HG03378 (cell line): Measurements from ENCODE around the gene GPR135.
"Not testable (repeated sequence)": the region's sequence is repeated elsewhere in the genome, so short reads cannot be mapped to it uniquely, and the experiment has no call there.

Experiments used
- ATAC-seq: cut with Tn5 transposase; IDR thresholded peaks from one replicate; pipeline ENCODE4 v1.9.1; 2021; ENCODE audit warnings: mild to moderate bottlenecking, moderate library complexity; ENCODE audit not compliant: unreplicated experiment

GPR135 gene

GRCh38 chr14:59475709-59476108, 10.5 kb upstream of the GPR135 start:
- no peak for ATAC-seq

GRCh38 chr14:59474172-59474571, 9.0 kb upstream of the GPR135 start:
- no peak for ATAC-seq

- peak; percentile 50 for ATAC-seq
These were observed 479 bp downstream of the GPR135 start for GRCh38 chr14:59464486-59465315.

DNA sequence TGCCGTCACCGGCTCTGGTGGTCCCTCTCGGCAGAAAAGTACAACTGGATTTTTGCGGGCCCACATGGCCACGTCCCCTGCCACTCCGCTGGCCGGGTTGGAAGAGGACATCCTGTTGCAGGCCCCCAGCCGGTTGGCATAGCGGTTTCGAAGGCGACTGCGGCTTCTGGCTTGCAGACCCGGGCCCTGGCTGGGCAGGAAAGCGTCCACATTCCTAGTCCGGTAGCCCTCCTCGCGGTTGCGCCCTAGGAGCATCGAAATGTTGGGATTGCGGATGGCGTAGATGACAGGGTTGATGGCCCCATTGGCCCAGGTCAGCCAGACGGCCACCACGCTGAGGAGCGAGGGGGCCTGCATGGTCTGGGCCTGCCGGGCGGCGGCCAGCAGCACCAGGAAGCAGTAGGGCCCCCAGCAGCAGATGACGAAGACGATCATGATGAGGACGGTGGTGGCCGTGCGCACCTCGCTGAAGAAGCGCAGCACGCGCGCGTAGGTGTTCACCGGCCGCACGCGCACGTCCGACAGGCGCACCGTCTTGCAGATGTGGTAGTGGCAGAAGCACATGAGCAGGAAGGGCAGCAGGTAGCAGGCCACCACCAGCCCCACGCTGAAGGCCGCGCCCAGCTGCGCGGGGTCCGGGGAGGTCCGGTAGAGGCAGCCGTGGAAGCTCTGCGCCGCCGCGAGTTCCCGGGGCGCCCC, 1.2 kb downstream of the GPR135 start:
- ATAC-seq: peak; percentile 19

DNA sequence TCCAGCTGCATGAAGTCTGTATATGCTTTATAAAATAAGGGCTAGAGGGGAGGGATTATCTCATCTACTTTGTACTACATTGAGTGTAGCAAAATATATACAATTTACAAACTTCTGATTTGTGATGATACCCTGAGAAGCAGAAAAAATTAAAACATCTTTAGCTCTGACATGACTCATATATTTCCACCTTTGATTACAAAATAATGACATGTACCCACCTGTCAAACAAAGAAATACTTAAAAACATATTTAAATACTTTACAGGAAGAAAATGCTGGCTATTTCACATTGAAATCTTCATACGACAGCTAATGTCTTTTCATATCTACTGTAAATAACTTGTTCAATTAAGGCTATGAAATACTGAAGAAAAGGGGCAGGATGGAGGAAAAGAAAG, 3.3 kb downstream of the GPR135 start:
- ATAC-seq: no peak

GRCh38 chr14:59460378-59460777, 4.8 kb downstream of the GPR135 start:
- no peak for ATAC-seq

GRCh38 chr14:59458486-59458885, 6.7 kb downstream of the GPR135 start:
- ATAC-seq: no peak

DNA sequence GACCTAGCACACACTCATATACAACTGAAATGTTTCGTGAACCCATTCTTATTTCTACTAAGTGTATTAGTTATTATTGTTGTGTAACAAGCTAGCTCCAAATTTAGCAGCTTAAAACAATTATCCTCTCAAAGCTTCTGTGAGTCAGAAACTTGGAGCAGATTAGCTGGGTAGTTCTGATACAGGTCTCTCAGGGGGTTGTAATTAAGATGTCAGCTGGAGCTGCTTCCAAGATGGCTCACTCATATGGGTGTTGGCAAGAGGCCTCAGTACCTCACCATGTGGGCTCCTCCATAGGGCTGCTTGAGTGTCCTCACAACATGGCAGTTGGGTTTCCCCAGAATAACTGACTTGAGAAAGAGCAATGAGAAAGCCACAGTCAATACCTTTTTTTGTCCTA, 9.8 kb downstream of the GPR135 start:
- no peak for ATAC-seq

DNA sequence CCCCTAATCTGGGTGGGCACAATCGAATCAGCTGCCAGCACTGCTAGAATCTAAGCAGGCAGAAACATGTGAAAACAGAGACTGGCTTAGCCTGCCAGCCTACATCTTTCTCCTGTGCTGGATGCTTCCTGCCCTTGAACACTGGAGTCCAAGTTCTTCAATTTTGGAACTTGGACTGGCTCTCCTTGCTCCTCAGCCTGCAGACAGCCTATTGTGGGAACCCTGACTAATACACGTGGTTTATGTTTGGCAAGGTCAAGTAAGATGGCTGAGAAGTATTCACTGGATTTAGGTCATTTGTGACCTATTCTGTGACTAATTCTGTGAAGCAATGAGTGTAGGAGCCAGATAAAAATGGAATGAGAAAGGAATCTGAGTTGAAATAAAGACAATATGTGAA, 11.0 kb downstream of the GPR135 start:
- ATAC-seq: no peak

- no peak for ATAC-seq
These were observed 13.3 kb downstream of the GPR135 start for GRCh38 chr14:59451849-59452248.

- no peak for ATAC-seq
These were observed 14.5 kb downstream of the GPR135 start for GRCh38 chr14:59450716-59451115.

GRCh38 chr14:59448673-59449072, 16.5 kb downstream of the GPR135 start:
- ATAC-seq: not testable (repeated sequence)

- no peak for ATAC-seq
These were observed 25.8 kb downstream of the GPR135 start for GRCh38 chr14:59439256-59439965.

- ATAC-seq: no peak
These were observed 27.0 kb downstream of the GPR135 start for GRCh38 chr14:59438195-59438647.

DNA sequence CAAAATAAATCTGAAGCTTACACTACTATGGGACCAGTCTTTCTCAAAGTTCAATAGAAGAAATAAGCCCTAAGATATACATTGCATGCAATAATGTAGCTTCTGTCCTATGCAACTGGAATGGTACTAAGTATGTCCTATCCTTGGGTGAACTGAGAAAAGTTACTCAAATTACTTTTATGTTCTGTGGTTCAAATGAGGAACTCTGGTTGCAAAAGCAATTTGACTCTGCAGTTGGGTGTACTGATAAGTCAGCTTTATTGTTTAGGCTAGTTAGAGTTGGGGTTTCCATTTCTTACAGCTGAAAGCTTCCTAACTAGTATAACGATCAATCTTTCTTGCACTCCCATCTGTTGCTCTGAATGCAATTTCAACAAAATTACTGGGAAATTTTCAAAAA, 29.2 kb downstream of the GPR135 start:
- no peak for ATAC-seq

DNA sequence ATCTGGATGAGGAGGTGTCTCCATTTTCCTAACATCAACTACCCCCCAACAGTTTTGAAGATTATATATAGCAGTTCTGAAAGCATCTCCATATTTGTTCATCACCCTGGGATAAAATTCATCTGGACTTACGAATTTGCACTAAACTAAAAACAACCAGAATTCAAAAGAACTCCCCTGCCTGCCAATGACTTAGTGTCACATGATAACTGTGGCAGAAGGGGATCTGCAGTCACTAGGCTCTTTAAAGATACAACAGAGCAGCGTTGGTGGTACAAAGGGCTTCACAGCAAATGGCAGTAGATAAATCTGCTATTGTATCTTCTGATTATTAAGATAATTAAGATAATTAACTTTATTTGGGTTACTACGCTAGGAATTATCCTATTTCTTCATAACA, 30.1 kb downstream of the GPR135 start:
- ATAC-seq: no peak

DNA sequence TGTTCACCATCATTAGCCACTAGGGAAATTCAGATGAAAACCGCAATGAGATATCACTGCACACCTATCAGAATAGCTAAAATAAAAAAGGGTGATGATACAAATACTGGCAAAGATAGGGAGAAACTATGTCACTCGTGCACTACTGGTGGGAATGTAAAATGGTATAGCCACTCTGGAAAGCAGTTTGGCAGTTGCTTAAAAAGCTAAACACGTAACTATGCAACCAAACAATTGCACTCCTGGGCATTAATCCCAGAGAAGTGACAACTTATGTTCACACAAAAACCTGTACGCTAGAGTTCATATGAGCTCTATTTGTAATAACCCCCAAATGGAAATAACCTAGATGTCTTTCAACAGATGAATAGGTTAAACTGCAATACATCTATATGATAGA, 35.4 kb downstream of the GPR135 start:
- ATAC-seq: no peak

- ATAC-seq: no peak
These were observed 36.6 kb downstream of the GPR135 start for GRCh38 chr14:59428581-59429012.

- ATAC-seq: no peak
These were observed 37.3 kb downstream of the GPR135 start for GRCh38 chr14:59427653-59428580.

DNA sequence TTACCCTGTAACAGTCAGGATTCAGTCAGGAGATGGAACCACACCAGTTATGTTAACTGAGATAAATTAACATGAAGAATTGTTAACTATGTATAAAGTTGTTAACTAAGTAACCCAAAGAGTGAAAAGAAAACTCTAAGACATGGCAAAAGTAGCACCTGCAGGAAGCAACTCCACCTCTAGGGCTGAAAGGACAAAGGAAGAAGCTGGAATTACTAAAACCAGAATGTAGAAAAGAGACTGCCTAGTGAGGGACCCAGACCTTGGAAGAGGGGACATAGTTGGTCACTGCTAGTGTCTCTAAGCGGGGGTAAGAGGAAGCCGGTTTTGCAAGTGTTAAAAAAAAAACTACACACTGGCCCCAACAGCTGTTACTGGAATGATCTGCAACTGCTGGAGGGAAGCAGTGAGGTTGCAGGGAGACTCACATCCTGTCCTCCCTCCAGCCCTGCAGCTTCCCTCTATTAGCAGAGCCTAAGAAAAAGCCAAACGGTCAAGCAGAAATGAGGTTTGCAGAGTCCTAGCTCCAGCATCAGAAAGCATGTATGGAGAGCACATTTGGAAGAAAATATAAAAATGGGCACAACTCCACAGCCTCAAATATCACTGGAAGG, 39.8 kb downstream of the GPR135 start:
- no peak for ATAC-seq
